Heart left ventricle (tissue), 16 donors: ENCODE data around the gene CLK3. TPM values are rescaled to one million over a fixed set of nuclear protein-coding genes. Genes with fewer than 3 reads are reported as not detected.
A peak's percentile ranks its signal among the peaks of the same experiment; 100 is the strongest.

ENCODE experiments used
- ATAC-seq, 4 donors: fragments of 200-7000 bp; cut with Tn5 transposase; one replicate each; pipeline ENCODE4 v1.9.1; 2020 to 2022; ENCODE audit warnings: moderate library complexity in 4 of 4, mild to moderate bottlenecking in 3 of 4, moderate number of reproducible peaks in 1 of 4
- DNase-seq, 5 donors: peaks; one replicate each; pipeline ENCODE4 v3.0.0-alpha.2; 2020
- H3K27ac ChIP-seq, 12 donors: fragments of 200-600 bp; sonication (generic) in 4 of 12; one replicate each; pipeline versions ENCODE4 v1.5.0 to v1.8.0; 2016 to 2022; ENCODE audit warnings: mild to moderate bottlenecking in 2 of 12
- H3K27me3 ChIP-seq, 9 donors: fragments of 200-600 bp; sonication (generic) in 2 of 9; one replicate each; pipeline versions ENCODE4 v1.5.1 to v1.8.0; 2016 to 2022; ENCODE audit warnings: mild to moderate bottlenecking in 3 of 9
- H3K36me3 ChIP-seq, 9 donors: fragments of 200-600 bp; sonication (generic) in 2 of 9; one replicate each; pipeline versions ENCODE4 v1.5.0 to v1.8.0; 2018 to 2022; ENCODE audit warnings: mild to moderate bottlenecking in 2 of 9
- H3K4me1 ChIP-seq, 12 donors: fragments of 200-600 bp; sonication (generic) in 4 of 12; one replicate each; pipeline versions ENCODE4 v1.5.0 to v1.8.0; 2016 to 2022; ENCODE audit warnings: mild to moderate bottlenecking in 3 of 12
- H3K4me3 ChIP-seq, 12 donors: fragments of 200-600 bp; sonication (generic) in 4 of 12; one replicate each; pipeline versions ENCODE4 v1.5.0 to v1.8.0; 2017 to 2022; ENCODE audit warnings: mild to moderate bottlenecking in 9 of 12, moderate library complexity in 4 of 12
- H3K9me3 ChIP-seq, 12 donors: fragments of 200-600 bp; sonication (generic) in 4 of 12; one replicate each; pipeline versions ENCODE4 v1.5.0 to v1.8.0; 2016 to 2022; ENCODE audit warnings: mild to moderate bottlenecking in 1 of 12
- POLR2A ChIP-seq, 2 donors: fragments of 450-650 bp; IDR thresholded peaks; one replicate each; pipeline ENCODE4 v1.6.1; 2017; ENCODE audit warnings: antibody characterized with exemption in 2 of 2, mild to moderate bottlenecking in 2 of 2, moderate library complexity in 2 of 2
- WGBS, 4 donors: extraction: QIAGEN DNeasy Blood & Tissue Kit in 2 of 4; methylation state at CpG; one replicate each; pipeline versions ENCODE4 v1.1.5 to v1.1.7; 2013 to 2018; 5-methylcytosine and 5-hydroxymethylcytosine counted together
- intact Hi-C, 10 donors: fragments of 100-400 bp; cut with DNase I; formaldehyde crosslinking; loops; one replicate each; pipeline versions ENCODE4 v1.11.1 to v1.14.2; 2022
- polyA plus RNA-seq, 2 donors: library from polyadenylated mRNA; stranded (reverse); fragments of 200-250 nt; gene quantifications; one replicate each; pipeline ENCODE4 v1.2.3, GENCODE V29; 2013
- total RNA-seq, 9 donors: library from RNA; depleted of rRNA in 2 of 9; stranded (reverse); fragments of >200 nt in 2 of 9; fragmentation: NEBNext Ultra II Directional in 3 of 9; extraction: Animal tissue kit (Norgen Biotek cat#: 25700) in 3 of 9; gene quantifications; one replicate each; pipeline versions ENCODE4 v1.1.0 to v1.2.4, GENCODE V29; 2016 to 2023
- TF ChIP-seq, protein P1 (sequence below), 12 donors: fragments of 200-600 bp; sonication (generic) in 4 of 12; IDR thresholded peaks; one replicate each; pipeline versions ENCODE4 v1.5.0 to v1.8.0; 2018 to 2022; ENCODE audit warnings: antibody characterized with exemption in 12 of 12, mild to moderate bottlenecking in 5 of 12
- donor health status: ischemic (EF 13 %, LVEDD 7.1; RV severe dilation, severe dysfunction).
- donor health status: healthy with polysubstance abuse.
- donor health status: DM: no; HTN: yes; CAD: no.
- donor health status: DM: no; HTN: no; CAD: no.
- donor health status: ischemic (EF 25% LVEDD 6.9; RV normal size, moderate dysfunction).
- donor health status: ischemic (EF 25% LVEDD 5.7; RV mildly dilated, moderate dysfunction).
- donor health status: healthy.
- donor health status: DM: yes; HTN: yes; CAD: no.
- donor health status: ischemic (EF 35%, LVEDD 5.7; RV mildly dilated, moderate dysfunction).
- donor health status: nonischemic (EF 11% LVEDD 7.7; RV severe dilation, severe dysfunction).
- donor health status: DM: yes; HTN: yes; CAD: no.
- donor health status: PGD.
- donor health status: ischemic (EF 29% LVEDD 5.4; RV normal size, mild dysfunction).
- donor health status: nonischemic (EF 23%, LVEDD 6.1; RV moderate dilation, normal function).

The CLK3 gene
- total and polyA plus RNA-seq, 11 donors: 31.0 to 75.9 (median 48.5) TPM

DNA sequence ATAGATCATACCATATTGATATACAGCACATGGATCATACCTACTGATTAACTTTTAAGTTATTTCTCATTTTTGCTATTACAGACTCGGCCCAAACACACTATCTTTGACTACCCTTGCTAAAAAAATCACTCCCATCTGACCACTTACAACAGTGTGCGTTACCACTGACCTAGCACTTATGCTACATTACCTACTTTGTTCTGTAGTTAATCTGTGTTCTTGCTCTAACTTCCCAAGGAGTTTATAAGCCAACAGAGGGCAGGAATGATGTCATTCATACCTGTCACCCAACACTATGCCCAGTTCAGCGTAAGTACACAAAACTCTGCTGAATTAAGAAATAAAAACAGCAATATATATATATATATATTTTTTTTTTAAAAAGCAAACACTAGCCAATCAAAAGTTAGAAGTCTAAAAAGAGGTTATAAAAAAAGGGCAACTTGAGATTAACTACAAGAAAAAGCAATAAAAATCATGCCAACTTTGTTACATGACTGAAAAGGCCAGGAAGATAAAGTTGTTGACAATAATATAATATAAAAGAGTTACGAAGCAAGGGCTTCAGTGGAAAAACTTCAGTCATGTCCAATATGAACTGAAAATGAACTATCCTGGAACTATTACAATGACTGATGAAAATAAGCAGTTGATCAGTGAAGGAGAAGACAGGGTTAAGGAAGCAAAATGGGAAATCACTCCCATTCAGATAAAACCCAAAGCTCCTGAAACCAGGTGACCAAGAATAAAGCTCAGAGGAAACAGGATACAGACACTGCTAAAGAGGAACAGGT, 46.6 kb downstream of the CLK3 start:
- peaks cover 0 to 38% (median 18%) of the 10 kb centered on the region in 12 donors for H3K4me1 ChIP-seq
- H3K27me3 ChIP-seq: no peaks in the 10 kb centered on the region
- no peaks in the 10 kb centered on the region for H3K9me3 ChIP-seq
- peaks cover 0 to 18% (median 0%) of the 10 kb centered on the region in 9 donors for H3K36me3 ChIP-seq
- TF ChIP-seq, protein P1, sequence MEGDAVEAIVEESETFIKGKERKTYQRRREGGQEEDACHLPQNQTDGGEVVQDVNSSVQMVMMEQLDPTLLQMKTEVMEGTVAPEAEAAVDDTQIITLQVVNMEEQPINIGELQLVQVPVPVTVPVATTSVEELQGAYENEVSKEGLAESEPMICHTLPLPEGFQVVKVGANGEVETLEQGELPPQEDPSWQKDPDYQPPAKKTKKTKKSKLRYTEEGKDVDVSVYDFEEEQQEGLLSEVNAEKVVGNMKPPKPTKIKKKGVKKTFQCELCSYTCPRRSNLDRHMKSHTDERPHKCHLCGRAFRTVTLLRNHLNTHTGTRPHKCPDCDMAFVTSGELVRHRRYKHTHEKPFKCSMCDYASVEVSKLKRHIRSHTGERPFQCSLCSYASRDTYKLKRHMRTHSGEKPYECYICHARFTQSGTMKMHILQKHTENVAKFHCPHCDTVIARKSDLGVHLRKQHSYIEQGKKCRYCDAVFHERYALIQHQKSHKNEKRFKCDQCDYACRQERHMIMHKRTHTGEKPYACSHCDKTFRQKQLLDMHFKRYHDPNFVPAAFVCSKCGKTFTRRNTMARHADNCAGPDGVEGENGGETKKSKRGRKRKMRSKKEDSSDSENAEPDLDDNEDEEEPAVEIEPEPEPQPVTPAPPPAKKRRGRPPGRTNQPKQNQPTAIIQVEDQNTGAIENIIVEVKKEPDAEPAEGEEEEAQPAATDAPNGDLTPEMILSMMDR (IDR thresholded peaks at IDR 0.05): no peak
- TF ChIP-seq POLR2A (IDR thresholded peaks at IDR 0.05): no peak
- H3K4me3 ChIP-seq: no peak overlapping the region
- DNase-seq (no peak), ATAC-seq (no peak)
- 83 to 93% (median 85%) methylated on average over 4 of the region's 4 CpGs for WGBS, 4 donors
- H3K27ac ChIP-seq: no peak overlapping the region
- intact Hi-C loops: no loop called here

DNA sequence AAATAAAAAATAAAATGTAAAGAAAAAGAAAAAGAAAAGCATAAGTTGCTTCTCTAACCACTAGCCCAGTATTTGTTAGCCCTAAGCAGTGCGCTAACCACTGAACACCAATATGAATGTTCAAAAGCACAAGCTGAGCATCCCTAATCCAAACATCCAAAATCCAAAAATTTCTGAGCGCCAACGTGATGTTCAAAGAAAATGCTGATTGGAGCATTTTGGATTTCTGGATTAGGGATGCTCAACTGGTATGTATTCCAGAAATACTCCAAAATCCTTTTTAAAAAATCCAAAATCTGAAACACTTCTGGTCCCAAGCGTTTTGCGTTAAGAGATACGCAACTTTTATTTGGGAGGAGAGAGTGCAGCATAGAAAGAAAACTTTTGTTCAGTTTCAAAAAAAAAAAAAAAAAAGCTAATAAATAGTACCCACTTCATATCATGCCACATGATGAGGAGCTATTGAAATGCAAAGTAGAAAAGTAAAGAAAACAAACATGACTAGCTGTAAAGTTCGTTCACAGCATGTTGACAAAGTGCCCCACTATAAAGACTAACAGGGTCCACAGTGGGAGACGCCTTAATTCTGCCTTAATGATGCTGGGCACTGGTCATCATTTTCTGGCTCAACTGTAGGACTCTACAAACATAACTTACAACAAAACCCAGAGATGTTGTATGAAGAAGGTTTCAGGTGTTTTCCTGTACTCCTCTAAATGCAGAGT, 47.8 kb downstream of the CLK3 start:
- Histone ChIP-seq H3K4me1 (peaks cover 0 to 31% (median 18%) of the 10 kb centered on the region in 12 donors), H3K27me3 (no peaks in the 10 kb centered on the region), H3K36me3 (peaks cover 0 to 27% (median 6%) of the 10 kb centered on the region in 9 donors), H3K4me3 (no peak overlapping the region), H3K9me3 (no peaks in the 10 kb centered on the region), H3K27ac (peak overlapping the region in 6 of 12 donors; percentile 23 to 57 (median 41))
- WGBS, 4 donors: 89 to 92% (median 91%) methylated on average over 8 of the region's 8 CpGs
- intact Hi-C loops: no loop called here
- DNase-seq (no peak), ATAC-seq (peak in 1 of 4 donors; percentile 12)
- TF ChIP-seq, protein P1 (IDR thresholded peaks at IDR 0.05): no peak
- TF ChIP-seq POLR2A (IDR thresholded peaks at IDR 0.05): no peak

DNA sequence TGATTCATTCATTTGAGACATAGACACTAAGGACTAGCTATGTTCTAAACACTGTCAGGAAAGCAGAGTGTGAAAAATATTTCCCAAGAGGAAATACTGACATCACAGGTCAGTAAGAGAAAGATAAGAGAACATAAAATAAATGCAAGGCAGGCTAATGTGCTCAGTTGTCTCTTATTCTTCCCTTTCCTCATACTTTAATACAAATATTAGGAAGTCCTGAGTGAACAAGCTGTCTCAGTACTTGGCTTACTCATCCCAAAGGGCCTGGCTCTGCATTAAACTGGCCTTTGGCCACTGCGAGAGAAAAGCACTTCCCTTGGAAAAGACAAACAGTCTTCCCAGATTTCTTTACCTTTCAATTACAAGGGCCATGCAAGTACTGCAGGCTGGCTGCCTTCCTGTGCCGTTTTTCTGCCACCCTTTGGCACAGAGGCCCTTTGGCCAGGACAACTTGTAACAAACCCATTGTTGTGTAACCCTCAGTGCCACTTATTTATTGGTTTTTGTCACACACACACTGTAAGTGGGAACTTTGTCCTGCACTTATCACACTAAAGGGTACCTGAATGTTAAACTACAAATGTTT, 48.5 kb downstream of the CLK3 start:
- no peaks in the 10 kb centered on the region for H3K9me3 ChIP-seq
- WGBS, 4 donors: 5 to 32% (median 11%) methylated on average over 2 of the region's 2 CpGs
- H3K4me3 ChIP-seq: no peak overlapping the region
- H3K27me3 ChIP-seq: no peaks in the 10 kb centered on the region
- DNase-seq (peak in 1 of 5 donors; percentile 56), ATAC-seq (peak; percentile 77 to 94 (median 93))
- intact Hi-C loops: no loop called here
- H3K36me3 ChIP-seq: peaks cover 0 to 33% (median 9%) of the 10 kb centered on the region in 9 donors
- peaks cover 0 to 31% (median 18%) of the 10 kb centered on the region in 12 donors for H3K4me1 ChIP-seq
- H3K27ac ChIP-seq: peak overlapping the region in 8 of 12 donors; percentile 5 to 57 (median 32)
- TF ChIP-seq POLR2A (IDR thresholded peaks at IDR 0.05): no peak
- TF ChIP-seq, protein P1 (IDR thresholded peaks at IDR 0.05): no peak

DNA sequence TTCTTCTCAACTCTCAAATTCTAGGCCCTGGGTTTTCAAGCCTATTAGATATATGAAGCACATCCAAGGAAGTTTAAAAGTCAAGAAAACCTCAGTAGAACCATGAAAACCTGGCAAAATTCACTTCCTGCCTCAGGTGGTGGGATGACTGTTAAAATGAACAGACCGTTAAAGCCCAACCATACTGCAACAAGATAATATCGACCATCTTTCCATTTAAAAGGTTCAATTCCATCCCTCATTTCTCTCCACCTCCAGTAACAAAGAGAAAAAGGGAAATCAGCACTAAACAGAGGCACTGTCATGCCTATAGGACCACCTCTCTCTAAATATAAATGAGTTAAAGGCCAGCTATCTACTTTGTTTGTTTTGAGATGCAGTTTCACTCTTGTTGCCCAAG, 49.0 kb downstream of the CLK3 start:
- H3K4me1 ChIP-seq: peaks cover 0 to 31% (median 18%) of the 10 kb centered on the region in 12 donors
- peaks cover 0 to 36% (median 12%) of the 10 kb centered on the region in 9 donors for H3K36me3 ChIP-seq
- H3K9me3 ChIP-seq: no peaks in the 10 kb centered on the region
- no peak for ATAC-seq
- TF ChIP-seq, protein P1 (IDR thresholded peaks at IDR 0.05): no peak
- TF ChIP-seq POLR2A (IDR thresholded peaks at IDR 0.05): no peak
- intact Hi-C loops: no loop called here
- 70 to 84% (median 78%) methylated on average over 2 of the region's 2 CpGs for WGBS, 4 donors
- no peak overlapping the region for H3K4me3 ChIP-seq
- DNase-seq: no peak
- H3K27me3 ChIP-seq: no peaks in the 10 kb centered on the region
- peak overlapping the region in 7 of 12 donors; percentile 5 to 57 (median 28) for H3K27ac ChIP-seq
